Stimulated activated CD8-positive, alpha-beta memory T cell treated with anti-CD3 and anti-CD28 coated beads, Interleukin-7, amount 100 ng/mL, for 24 hours (primary cell): Measurements from ENCODE around the gene ZFYVE27.

Experiments
- DNase-seq: peaks from one replicate; pipeline ENCODE4 v3.0.0-alpha.2; 2020; ENCODE audit warnings: low read depth

The ZFYVE27 gene

GRCh38 chr10:97747573-97747972 lies 10.6 kb downstream of the ZFYVE27 start:
- DNase-seq: no peak

- DNase-seq: no peak
Measured at GRCh38 chr10:97748116-97748515, 11.2 kb downstream of the ZFYVE27 start.

GRCh38 chr10:97752956-97753355 lies 16.0 kb downstream of the ZFYVE27 start:
- DNase-seq: no peak

GRCh38 chr10:97754726-97755125 lies 17.8 kb downstream of the ZFYVE27 start:
- no peak for DNase-seq

- DNase-seq: no peak
Measured at GRCh38 chr10:97755718-97756117, 18.8 kb downstream of the ZFYVE27 start.

- DNase-seq: no peak
Measured at GRCh38 chr10:97757471-97757870, 20.5 kb downstream of the ZFYVE27 start.

GRCh38 chr10:97759158-97759887 lies 22.4 kb downstream of the ZFYVE27 start:
- no peak for DNase-seq

GRCh38 chr10:97759946-97760345 lies 23.0 kb downstream of the ZFYVE27 start:
- no peak for DNase-seq

GRCh38 chr10:97760461-97761257 lies 23.7 kb downstream of the ZFYVE27 start:
- DNase-seq: no peak

- DNase-seq: no peak
Measured at GRCh38 chr10:97761331-97761865, 24.5 kb downstream of the ZFYVE27 start.

- DNase-seq: no peak
Measured at GRCh38 chr10:97762056-97762455, 25.1 kb downstream of the ZFYVE27 start.

- no peak for DNase-seq
Measured at GRCh38 chr10:97762816-97763215, 25.9 kb downstream of the ZFYVE27 start.

- DNase-seq: no peak
Measured at GRCh38 chr10:97763411-97763810, 26.5 kb downstream of the ZFYVE27 start.

GRCh38 chr10:97763947-97764346 lies 27.0 kb downstream of the ZFYVE27 start:
- no peak for DNase-seq

- DNase-seq: no peak
Measured at GRCh38 chr10:97764519-97764931, 27.6 kb downstream of the ZFYVE27 start.

GRCh38 chr10:97765201-97765600 lies 28.3 kb downstream of the ZFYVE27 start:
- DNase-seq: no peak

GRCh38 chr10:97766106-97766810 lies 29.3 kb downstream of the ZFYVE27 start:
- no peak for DNase-seq

- DNase-seq: no peak
Measured at GRCh38 chr10:97766996-97767924, 30.3 kb downstream of the ZFYVE27 start.

- no peak for DNase-seq
Measured at GRCh38 chr10:97768322-97769315, 31.7 kb downstream of the ZFYVE27 start.

- no peak for DNase-seq
Measured at GRCh38 chr10:97770255-97770654, 33.3 kb downstream of the ZFYVE27 start.
